HEK293T (cell line): ENCODE data around the gene NECTIN1.

ENCODE experiments used
- ARNT ChIP-seq: fragments of 450-650 bp; IDR thresholded peaks from 2 replicates; pipeline ENCODE4 v1.6.1; 2017; ENCODE audit warnings: mild to moderate bottlenecking
- BHLHE40 ChIP-seq: fragments of 450-650 bp; IDR thresholded peaks from 2 replicates; pipeline ENCODE4 v1.6.1; 2016; ENCODE audit warnings: mild to moderate bottlenecking, moderate library complexity, borderline replicate concordance
- FOXA1 ChIP-seq: fragments of 450-650 bp; IDR thresholded peaks from 2 replicates; pipeline ENCODE4 v1.6.1; 2016; ENCODE audit warnings: mild to moderate bottlenecking
- FOXK2 ChIP-seq: fragments of 450-650 bp; IDR thresholded peaks from 2 replicates; pipeline ENCODE4 v1.6.1; 2016; ENCODE audit warnings: mild to moderate bottlenecking
- FOXM1 ChIP-seq: fragments of 450-650 bp; IDR thresholded peaks from 2 replicates; pipeline ENCODE4 v1.6.1; 2017; ENCODE audit warnings: mild to moderate bottlenecking, borderline replicate concordance
- HDGF ChIP-seq: fragments of 450-650 bp; IDR thresholded peaks from 2 replicates; pipeline ENCODE4 v1.6.1; 2017; ENCODE audit warnings: antibody characterized with exemption, borderline replicate concordance
- LEF1 ChIP-seq: fragments of 450-650 bp; IDR thresholded peaks from 2 replicates; pipeline ENCODE4 v1.6.1; 2017; ENCODE audit warnings: mild to moderate bottlenecking, borderline replicate concordance
- NFRKB ChIP-seq: fragments of 450-650 bp; IDR thresholded peaks from 2 replicates; pipeline ENCODE4 v1.6.1; 2016; ENCODE audit warnings: mild to moderate bottlenecking, moderate library complexity
- SP1 ChIP-seq: fragments of 450-650 bp; IDR thresholded peaks from 2 replicates; pipeline ENCODE4 v1.6.1; 2017
- SUZ12 ChIP-seq: fragments of 450-650 bp; IDR thresholded peaks from 2 replicates; pipeline ENCODE4 v1.6.1; 2016; ENCODE audit warnings: mild to moderate bottlenecking
- TARDBP ChIP-seq: fragments of 450-650 bp; IDR thresholded peaks from 2 replicates; pipeline ENCODE4 v1.6.1; 2016

GRCh38 chr11:119745112-119745511 is 16.1 kb upstream of the NECTIN1 start:
- TF ChIP-seq FOXK2: no peak
- no peak for TF ChIP-seq LEF1
- TF ChIP-seq ARNT: no peak
- TF ChIP-seq SUZ12: no peak
- no peak for TF ChIP-seq TARDBP
- TF ChIP-seq HDGF: no peak
- no peak for TF ChIP-seq BHLHE40
- TF ChIP-seq SP1: no peak
- no peak for TF ChIP-seq FOXA1
- TF ChIP-seq NFRKB: no peak
- TF ChIP-seq FOXM1: no peak
